Measurements from ENCODE around the gene ZNF653.
"Not testable (repeated sequence)": the region's sequence is repeated elsewhere in the genome, so short reads cannot be mapped to it uniquely, and the experiment has no call there.

Gene ZNF653

GRCh38 chr19:11456659-11457058, 49.0 kb downstream of the ZNF653 start:
- no peak for DNase-seq (ENCODE audit: low read depth)

DNA sequence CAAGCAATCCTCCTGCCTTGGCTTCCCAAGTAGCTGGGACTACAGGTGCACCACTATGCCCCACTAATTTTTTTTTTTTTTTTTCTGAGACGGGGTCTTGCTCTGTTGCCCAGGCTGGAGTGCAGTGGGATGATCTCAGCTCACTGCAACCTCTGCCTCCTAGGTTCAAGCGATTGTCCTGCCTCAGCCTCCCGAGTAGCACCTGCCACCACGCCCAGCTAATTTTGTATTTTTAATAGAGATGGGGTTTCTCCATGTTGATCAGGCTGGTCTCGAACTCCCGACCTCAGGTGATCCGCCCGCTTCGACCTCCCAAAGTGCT, 50.4 kb downstream of the ZNF653 start:
- not testable (repeated sequence) for DNase-seq (ENCODE audit: low read depth)

GRCh38 chr19:11453468-11454341, 51.9 kb downstream of the ZNF653 start:
- peak; percentile 14 for DNase-seq (ENCODE audit: low read depth)

DNA sequence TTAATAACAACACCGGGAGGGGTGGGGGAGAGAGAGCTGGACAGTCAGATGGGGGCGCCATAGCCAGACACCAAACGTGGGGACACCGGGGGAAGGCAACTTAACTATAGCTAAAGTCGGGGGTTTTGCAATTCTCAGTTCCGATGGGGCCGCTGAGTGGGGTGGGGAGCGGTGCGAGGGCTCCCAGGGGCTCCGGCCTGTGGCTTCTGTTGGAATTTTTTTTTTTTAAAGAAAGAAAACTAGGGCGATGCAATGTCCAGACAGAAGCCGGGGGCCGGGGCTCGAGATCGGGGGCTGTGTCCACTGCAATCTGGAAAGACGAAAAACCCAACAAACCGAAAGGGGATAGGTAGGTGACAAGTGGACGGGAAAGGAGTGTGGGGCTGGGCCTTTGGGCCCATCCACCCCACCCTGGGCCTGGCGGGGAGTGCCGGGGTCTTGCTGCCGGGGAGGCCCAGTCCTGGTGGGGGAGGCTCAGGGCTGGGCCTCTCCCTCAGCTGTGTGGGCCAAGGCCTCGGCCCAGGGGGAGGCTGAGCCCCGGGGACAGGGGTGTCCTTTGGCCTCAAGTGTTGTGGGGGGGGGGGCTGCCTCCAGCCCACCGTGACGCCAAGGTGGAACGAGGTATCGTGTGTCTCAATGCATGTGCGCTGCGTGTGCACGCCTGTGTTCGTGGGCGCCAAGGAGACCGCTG, 52.9 kb downstream of the ZNF653 start:
- DNase-seq (ENCODE audit: low read depth), result no peak

DNA sequence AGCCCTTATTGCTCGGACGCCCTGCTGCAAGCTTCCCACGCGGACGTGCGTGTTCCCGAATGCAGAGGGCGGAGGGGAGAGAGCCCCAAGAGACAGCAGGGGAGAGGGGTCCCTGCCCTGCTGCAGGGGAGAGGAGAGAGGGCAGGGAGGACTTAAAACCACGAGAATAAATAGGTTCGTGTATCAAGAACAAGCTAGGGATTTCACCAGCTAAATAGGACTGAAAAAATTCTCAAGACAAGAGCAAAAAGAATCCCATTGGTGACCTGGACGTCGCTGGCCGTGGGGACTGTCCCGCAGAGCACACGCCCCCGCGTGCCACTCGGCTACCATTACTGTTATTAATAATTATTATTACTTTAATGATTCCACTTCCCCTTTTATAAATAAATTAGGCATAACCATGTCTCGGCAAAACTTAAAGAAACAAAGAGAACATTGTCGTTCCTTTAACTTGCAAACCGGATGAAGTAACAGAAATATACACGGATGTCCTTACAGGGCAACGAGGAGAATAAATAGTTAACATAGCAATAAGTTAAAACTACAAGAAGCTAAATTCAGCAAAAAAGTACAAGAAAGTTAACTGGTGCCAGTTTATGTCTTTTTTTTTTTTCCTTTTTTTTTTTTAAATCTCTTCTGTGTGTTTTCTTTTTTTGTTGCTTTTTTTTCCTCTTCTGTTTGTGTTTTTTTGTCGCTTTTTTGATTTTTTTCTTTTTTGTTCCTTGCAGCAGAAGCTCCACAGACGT, 53.6 kb downstream of the ZNF653 start:
- no peak for DNase-seq (ENCODE audit: low read depth)

DNA sequence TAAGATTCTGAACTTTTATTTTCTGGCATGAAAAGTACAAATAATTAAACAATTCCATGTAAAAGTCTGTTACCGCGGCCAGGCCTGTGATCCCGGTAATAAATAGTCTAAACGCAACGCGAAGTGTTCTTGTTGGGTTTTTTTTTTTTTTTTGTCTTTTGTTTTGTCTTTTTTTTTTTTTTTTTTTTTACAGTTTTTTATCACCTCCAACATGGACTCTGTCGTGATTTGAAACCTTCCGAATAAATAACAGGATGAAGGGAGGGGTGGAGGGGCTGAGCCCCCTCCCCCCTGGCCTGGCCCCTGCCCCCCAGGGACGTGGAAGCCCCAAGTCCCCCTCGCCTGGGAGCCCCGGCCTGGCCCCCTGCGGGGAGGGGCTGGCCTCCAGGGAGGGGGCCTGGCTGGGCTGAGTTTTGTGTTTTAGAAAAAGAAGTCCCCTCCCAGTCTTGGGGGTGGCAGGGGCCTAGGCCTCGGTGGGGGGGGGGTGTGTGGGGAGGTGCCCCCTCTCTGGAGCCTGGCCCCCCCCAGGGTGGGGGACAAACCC, 54.2 kb downstream of the ZNF653 start:
- DNase-seq (ENCODE audit: low read depth), result no peak

- no peak for DNase-seq (ENCODE audit: low read depth)
These were observed 54.9 kb downstream of the ZNF653 start for GRCh38 chr19:11450570-11451326.

DNA sequence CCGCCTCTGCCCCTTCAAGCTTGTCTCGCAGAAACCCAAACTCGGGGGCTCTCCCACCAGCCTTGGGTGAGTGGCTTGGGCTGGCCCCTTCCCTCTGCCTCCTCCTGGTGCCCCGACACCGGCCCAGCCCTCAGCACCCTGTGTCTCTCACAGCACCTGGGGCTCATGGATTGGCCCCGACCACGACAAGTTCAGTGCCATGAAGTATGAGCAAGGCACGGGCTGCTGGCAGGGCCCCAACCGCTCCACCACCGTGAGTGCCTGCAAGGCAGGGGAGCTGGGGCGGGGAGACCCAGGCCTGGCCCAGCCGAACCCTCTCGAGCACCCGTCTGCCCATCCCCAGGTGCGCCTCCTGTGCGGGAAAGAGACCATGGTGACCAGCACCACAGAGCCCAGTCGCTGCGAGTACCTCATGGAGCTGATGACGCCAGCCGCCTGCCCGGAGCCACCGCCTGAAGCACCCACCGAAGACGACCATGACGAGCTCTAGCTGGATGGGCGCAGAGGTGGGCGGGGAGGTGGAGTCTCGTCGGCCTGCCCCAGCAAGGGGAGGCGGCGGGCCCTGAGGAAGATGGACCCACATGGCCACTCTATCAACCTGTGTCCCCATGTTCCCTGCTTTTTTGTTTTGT, 56.6 kb downstream of the ZNF653 start:
- no peak for DNase-seq (ENCODE audit: low read depth)

DNA sequence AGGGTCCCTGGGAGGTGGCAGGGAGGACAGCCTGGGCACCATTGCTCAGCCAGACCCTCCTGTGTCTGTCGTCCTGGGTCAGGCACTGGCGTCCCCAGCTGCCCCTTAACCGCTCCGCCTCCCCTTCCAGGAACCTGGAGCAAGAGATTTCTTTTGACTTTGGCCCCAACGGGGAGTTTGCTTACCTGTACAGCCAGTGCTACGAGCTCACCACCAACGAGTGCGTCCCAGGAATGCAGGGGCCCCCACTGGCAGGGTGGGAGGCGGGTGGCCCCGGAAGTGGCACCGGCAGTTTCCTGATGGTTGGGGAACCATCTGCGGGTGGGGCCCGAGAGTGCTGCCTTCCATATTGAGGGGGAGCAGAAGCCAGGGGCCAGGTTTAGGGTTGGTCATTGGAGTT, 57.2 kb downstream of the ZNF653 start:
- DNase-seq (ENCODE audit: low read depth), result no peak

DNA sequence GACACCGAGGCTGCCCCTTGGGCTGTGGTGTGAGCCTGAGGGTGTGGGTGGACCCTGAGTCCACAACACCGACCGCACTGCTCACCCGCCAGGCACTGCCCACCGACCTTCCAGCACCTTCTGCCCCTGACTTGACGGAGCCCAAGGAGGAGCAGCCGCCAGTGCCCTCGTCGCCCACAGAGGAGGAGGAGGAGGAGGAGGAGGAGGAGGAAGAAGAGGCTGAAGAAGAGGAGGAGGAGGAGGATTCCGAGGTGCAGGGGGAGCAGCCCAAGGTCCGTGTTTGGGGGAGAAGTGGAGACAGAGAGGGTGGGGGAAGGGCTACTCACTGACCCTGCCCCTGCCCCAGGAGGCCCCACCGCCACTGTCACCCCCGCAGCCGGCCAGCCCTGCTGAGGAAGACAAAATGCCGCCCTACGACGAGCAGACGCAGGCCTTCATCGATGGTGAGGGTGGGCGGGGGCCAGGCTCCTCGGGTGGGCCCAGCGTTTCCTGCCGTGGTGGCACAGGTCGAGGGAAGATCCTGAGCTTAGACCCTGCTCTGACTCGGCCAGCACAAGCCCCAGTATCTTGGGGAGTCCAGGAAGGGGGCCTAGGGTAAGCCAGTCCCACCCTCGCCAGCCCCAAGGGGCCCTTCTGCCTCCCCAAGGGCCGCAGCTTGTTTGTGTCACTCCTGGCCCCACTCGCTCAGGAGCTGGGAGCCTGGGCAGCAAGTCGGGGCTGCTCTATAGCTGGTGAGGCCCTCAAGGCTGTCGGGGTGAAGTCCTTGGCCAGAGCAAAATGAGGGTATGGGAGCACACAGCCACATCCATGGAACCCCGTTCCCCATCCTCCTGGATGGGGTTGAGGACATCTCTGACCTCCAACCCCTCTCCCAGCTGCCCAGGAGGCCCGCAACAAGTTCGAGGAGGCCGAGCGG, 58.0 kb downstream of the ZNF653 start:
- DNase-seq (ENCODE audit: low read depth), result no peak

DNA sequence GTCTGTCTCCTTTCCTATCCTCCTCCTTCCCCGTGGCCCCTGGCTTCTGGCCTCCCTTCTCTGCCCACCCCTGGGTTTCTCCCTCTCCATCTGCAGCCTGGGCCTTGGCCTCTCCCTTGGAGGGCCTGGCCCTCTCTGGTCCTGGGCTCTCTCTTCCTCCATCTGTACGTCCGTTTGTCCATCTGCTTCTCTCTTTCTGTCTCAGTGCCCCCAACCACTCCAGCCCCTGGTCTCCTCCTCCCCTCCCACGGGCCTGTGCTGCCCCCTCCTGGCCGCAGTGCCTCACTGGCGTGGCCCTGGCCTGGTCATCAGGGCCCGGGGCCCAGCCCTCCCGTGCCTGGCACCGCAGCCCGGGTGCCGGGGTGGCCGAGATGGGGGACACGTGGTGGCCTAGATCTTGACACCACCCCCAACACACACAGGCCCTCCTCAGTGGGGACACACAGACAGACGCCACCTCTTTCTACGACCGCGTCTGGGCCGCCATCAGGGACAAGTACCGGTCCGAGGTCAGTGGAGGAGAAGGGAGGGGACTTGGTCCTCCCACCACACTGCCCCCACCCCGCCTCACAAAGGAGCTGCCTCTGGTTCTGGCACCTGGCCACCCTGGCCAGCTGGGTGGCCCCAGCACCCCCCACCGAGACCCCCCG, 58.9 kb downstream of the ZNF653 start:
- DNase-seq (ENCODE audit: low read depth), result peak; percentile 30

- DNase-seq (ENCODE audit: low read depth), result no peak
These were observed 59.4 kb downstream of the ZNF653 start for GRCh38 chr19:11446271-11446651.

DNA sequence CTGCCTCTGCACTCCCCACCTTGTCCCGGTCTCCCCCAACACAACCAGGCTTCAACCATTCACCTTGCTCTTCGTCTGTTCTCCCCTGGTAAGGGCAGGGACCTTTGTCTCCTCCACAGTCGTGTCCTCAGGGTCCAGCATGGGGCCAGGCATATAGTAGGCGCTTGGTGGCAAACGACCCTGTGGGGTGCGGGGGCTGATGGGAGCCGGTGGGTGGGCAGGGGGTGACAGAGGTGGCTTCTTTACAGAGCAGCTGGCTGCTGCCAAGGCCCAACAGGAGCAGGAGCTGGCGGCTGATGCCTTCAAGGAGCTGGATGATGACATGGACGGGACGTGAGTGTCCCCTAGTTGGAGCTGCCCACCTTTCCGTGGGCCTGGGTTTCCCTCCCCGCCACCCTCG, 60.5 kb downstream of the ZNF653 start:
- DNase-seq (ENCODE audit: low read depth), result no peak

- DNase-seq (ENCODE audit: low read depth), result no peak
These were observed 61.6 kb downstream of the ZNF653 start for GRCh38 chr19:11444059-11444458.

GRCh38 chr19:11437955-11438354, 67.7 kb downstream of the ZNF653 start:
- DNase-seq (ENCODE audit: low read depth), result no peak

DNA sequence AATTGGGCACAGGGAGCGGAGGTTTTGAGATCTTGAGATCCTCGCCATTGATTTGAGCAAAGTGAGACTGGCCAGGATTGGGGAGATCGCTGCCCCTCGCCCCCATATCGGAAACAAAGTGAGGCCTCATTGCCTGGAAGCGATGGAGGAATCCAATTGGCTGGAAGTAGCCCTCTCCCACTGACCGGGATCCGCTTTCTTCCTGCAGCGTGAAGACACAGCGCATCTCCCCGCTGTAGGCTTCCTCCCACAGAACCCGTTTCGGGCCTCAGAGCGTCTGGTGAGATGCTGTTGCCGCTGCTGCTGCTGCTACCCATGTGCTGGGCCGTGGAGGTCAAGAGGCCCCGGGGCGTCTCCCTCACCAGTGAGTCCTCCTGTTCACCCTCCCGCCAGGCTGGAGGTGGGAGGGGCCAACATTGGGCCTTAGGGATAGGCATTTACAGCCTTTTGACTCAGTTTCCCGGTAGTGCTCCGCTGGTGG, 69.8 kb downstream of the ZNF653 start:
- DNase-seq (ENCODE audit: low read depth), result peak; percentile 12

GRCh38 chr19:11435057-11435832, 70.4 kb downstream of the ZNF653 start, which contains the start of the genes ODAD3 and PRKCSH:
Gene ODAD3 (minus strand): TSS chr19:11435121. CDS start chr19:11435016, 105 bp downstream.
Gene PRKCSH (plus strand): TSS chr19:11435635. CDS start chr19:11436118, 483 bp downstream.
- DNase-seq (ENCODE audit: low read depth), result peak; percentile 98

DNA sequence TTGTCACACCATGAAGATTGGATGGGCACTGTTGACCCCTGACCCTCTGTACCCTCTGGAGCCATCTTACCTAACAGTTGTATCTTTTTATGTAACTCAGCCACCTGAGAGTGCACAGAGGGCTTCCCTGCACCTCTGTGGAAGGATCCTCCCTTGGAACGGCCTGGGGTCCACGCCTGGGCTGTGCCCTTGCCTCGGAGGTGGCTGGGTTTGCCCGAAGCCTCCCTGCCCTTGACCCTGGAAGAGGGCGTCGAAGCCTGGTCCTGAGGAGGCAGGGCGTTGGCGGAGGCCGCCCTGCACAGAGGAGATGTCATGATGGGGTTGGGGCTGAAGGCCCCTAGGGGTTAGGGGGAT, 71.0 kb downstream of the ZNF653 start:
- DNase-seq (ENCODE audit: low read depth), result no peak

- DNase-seq (ENCODE audit: low read depth), result not testable (repeated sequence)
These were observed 72.1 kb downstream of the ZNF653 start for GRCh38 chr19:11433526-11433925.

Measured in activated T-cell treated with anti-CD3 and anti-CD28 coated beads for 48 hours (primary cell).